ENCODE results near the gene KCNK4. TPM values are rescaled to one million over a fixed set of nuclear protein-coding genes. Genes with fewer than 3 reads are reported as not detected.

Gene KCNK4
- polyA plus RNA-seq, 2 of the 4 experiments (the other 2 are of a cell fraction): 0.12 TPM; not detected in 1

GRCh38 chr11:64243236-64243854, 47.8 kb upstream of the KCNK4 start:
- peaks cover 44% of the 10 kb centered on the region for H3K4me1 ChIP-seq
- H3K27ac ChIP-seq: peak overlapping the region in 1 of 2 experiments; percentile 98; a peak in 3 of 6 replicates
- WGBS (ENCODE audit: missing lambda C conversion rate): 75% methylated on average over 8 of the region's 8 CpGs
- CTCF ChIA-PET: interaction anchor here (0.7 to 12.2 kb wide), 9 partner anchors 7 to 75 kb away, joined by 3 to 220 read pairs (median 4); partner anchors contain the start of genes BAD, CATSPERZ, ESRRA and GPR137
- FAIRE-seq (no peak), DNase-seq (ENCODE audit: low read depth in 1 of 2, low spot score in 1 of 2) (no peak), ATAC-seq (no peak)
- H3K4me2 ChIP-seq: peak overlapping the region; percentile 100
- no peaks in the 10 kb centered on the region for H3K9me3 ChIP-seq
- TF ChIP-seq FOSL2 (IDR thresholded peaks at IDR 0.05) (no peak), FOSL2 (CRISPR knock-in tag; IDR thresholded peaks at IDR 0.05) (peak; percentile 41; the same call in 1 of the 2 replicates), HOXA7 (CRISPR knock-in tag; IDR thresholded peaks at IDR 0.05) (no peak), CTCF (IDR thresholded peaks at IDR 0.05) (no peak), RCOR1 (IDR thresholded peaks at IDR 0.05; ENCODE audit: low read depth, low read length) (no peak), JUN (IDR thresholded peaks at IDR 0.05) (peak in 1 of 2 experiments; percentile 56; a peak in 1 of 5 replicates)
- no peak overlapping the region; the same call in 2 of the 3 replicates for H3K4me3 ChIP-seq
- POLR2A ChIA-PET: interaction anchor here (2.7 to 6.0 kb wide), 2 partner anchors 27 to 42 kb away, joined by 7 to 53 read pairs; partner anchors contain the start of genes BAD and GPR137

GRCh38 chr11:64244107-64244506, 47.0 kb upstream of the KCNK4 start:
- H3K9me3 ChIP-seq: no peaks in the 10 kb centered on the region
- 40% methylated on average over 5 of the region's 5 CpGs for WGBS (ENCODE audit: missing lambda C conversion rate)
- POLR2A ChIA-PET: interaction anchor here (0.6 to 6.0 kb wide), 2 partner anchors 26 to 611 kb away, joined by 3 to 53 read pairs; no protein-coding TSS in a partner anchor
- CTCF ChIA-PET: interaction anchor here (0.9 to 12.2 kb wide), 7 partner anchors 8 to 70 kb away, joined by 3 to 220 read pairs (median 5); partner anchors contain the start of genes BAD, CATSPERZ, ESRRA and GPR137
- no peak for DNase-seq (ENCODE audit: low read depth in 1 of 2, low spot score in 1 of 2)
- peak overlapping the region; percentile 100 for H3K4me2 ChIP-seq
- FAIRE-seq: no peak
- no peak for ATAC-seq
- H3K4me3 ChIP-seq: no peak overlapping the region
- H3K4me1 ChIP-seq: peaks cover 44% of the 10 kb centered on the region
- peak overlapping the region in 1 of 2 experiments; percentile 99; a peak in 3 of 6 replicates for H3K27ac ChIP-seq
- TF ChIP-seq SMC3 (IDR thresholded peaks at IDR 0.05) (no peak), TP53 (CRISPR knock-in tag; IDR thresholded peaks at IDR 0.05) (no peak), NPAS2 (CRISPR knock-in tag; IDR thresholded peaks at IDR 0.05; ENCODE audit: borderline replicate concordance) (no peak), CTCF (IDR thresholded peaks at IDR 0.05) (no peak), FOXS1 (CRISPR knock-in tag; IDR thresholded peaks at IDR 0.05) (no peak), HEYL (CRISPR knock-in tag; IDR thresholded peaks at IDR 0.05) (no peak), RFX5 (IDR thresholded peaks at IDR 0.05) (no peak), ZFP36 (IDR thresholded peaks at IDR 0.05; ENCODE audit: borderline replicate concordance, partially characterized antibody) (no peak), USF2 (IDR thresholded peaks at IDR 0.05) (no peak), TFCP2L1 (CRISPR knock-in tag; IDR thresholded peaks at IDR 0.05) (no peak)

GRCh38 chr11:64244966-64245365, 46.1 kb upstream of the KCNK4 start:
- Histone ChIP-seq H3K4me2 (peak overlapping the region; percentile 100), H3K27ac (peak overlapping the region; percentile 99 to 100), H3K4me1 (peaks cover 43% of the 10 kb centered on the region), H3K4me3 (peak overlapping the region; percentile 84), H3K9me3 (no peaks in the 10 kb centered on the region)
- ChIA-PET POLR2A (interaction anchor here (0.6 to 6.0 kb wide), 5 partner anchors 25 to 108 kb away, joined by 3 to 53 read pairs (median 10); partner anchors contain the start of genes ESRRA and STIP1), CTCF (interaction anchor here (0.9 to 12.2 kb wide), 5 partner anchors 20 to 110 kb away, joined by 3 to 220 read pairs (median 6); partner anchors contain the start of genes CATSPERZ and ESRRA)
- WGBS (ENCODE audit: missing lambda C conversion rate): 33% methylated on average over 4 of the region's 6 CpGs
- ATAC-seq: no peak
- no peak for FAIRE-seq
- DNase-seq (ENCODE audit: low read depth in 1 of 2, low spot score in 1 of 2): no peak
- TF ChIP-seq ZC3H11A (IDR thresholded peaks at IDR 0.05) (0 out of 2 replicates have a peak, but pooled peaks have one; percentile 9), JUN (IDR thresholded peaks at IDR 0.05) (0 out of 5 replicates have a peak, but pooled peaks of 1 of the 2 experiments have one; percentile 16), ESRRA (IDR thresholded peaks at IDR 0.05; ENCODE audit: borderline replicate concordance, low read length) (no peak)

Measured in A549 (cell line).